Measurements from ENCODE around the gene DIP2C. TPM values are rescaled to one million over a fixed set of nuclear protein-coding genes. Genes with fewer than 3 reads are reported as not detected.
A peak's percentile ranks its signal among the peaks of the same experiment; 100 is the strongest.
"Not testable (repeated sequence)": the region's sequence is repeated elsewhere in the genome, so short reads cannot be mapped to it uniquely, and the experiment has no call there.

DIP2C gene
- total RNA-seq, 1 experiment from 2014 or later, result 4.6 TPM

GRCh38 chr10:306675-307185, 382.7 kb downstream of the DIP2C start:
- no peak for DNase-seq (ENCODE audit: low read depth)

- DNase-seq (ENCODE audit: low read depth), result no peak
Observed at GRCh38 chr10:306007-306674, 383.3 kb downstream of the DIP2C start.

DNA sequence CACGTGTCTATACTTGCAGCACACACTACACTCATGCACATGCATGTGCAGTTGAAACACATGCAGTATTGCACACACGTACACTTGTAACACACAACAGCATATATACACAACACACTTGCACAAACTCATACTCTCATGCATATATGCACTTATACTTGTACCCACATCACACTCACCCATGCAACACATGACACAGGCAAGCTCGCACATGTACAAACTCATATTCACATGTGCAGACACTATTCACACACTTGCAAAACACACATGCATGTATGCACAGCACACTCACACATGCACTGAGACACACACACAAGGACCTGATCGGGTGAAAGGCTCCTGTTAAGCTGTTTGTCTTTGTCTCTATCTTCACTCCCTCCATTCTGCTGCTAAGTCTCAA, 384.4 kb downstream of the DIP2C start:
- DNase-seq (ENCODE audit: low read depth), result no peak

GRCh38 chr10:301536-301935, 387.9 kb downstream of the DIP2C start:
- DNase-seq (ENCODE audit: low read depth), result no peak

DNA sequence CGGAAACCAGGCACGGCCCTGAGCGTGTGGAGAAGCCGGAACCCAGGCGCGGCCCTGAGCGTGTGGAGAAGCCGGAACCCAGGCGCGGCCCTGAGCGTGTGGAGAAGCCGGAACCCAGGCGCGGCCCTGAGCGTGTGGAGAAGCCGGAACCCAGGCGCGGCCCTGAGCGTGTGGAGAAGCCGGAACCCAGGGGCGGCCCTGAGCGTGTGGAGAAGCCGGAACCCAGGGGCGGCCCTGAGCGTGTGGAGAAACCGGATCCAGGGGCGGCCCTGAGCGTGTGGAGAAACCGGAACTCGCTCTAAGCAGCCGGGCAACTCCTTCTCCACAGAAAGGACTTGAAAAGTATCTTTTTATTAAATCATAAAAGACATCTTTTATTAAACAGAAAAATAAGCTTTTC, 388.9 kb downstream of the DIP2C start:
- DNase-seq (ENCODE audit: low read depth), result not testable (repeated sequence)

DNA sequence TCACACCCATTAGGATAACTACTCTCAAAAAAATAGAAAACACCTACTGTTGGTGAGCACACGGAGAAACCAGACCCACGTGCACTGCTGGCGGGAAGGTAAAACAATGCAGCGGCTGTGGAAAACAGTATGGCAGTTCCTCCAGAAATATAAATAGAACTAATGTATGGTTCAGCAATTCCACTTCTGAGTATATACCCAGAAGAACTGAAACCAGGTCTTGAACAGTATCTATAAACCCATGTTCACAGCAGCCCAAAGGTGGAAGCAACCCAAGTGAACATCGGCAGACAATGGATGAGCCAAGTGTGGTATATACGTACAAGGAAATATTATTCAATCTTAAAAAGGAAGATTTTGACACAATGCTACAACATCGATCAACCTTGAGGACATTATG, 389.5 kb downstream of the DIP2C start:
- DNase-seq (ENCODE audit: low read depth), result no peak

DNA sequence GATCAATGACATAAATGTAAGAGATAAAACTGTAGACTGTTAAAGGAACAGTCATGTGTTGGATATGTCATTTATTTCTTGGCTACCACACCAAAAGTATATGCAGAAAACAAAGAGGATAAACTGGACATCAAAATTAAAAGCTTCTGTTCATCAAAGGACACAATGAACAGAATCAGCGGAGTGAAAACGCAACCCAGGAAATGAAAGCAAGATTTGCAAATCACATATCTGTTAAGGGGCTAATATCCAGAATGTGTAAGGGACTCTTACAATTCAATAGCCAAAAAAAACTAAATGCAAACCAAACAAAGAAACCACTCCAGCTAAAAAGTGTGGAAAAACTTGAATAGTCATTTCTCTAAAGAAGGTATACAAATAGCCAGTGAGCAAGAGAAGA, 390.0 kb downstream of the DIP2C start:
- no peak for DNase-seq (ENCODE audit: low read depth)

GRCh38 chr10:298033-298432, 391.4 kb downstream of the DIP2C start:
- no peak for DNase-seq (ENCODE audit: low read depth)

DNA sequence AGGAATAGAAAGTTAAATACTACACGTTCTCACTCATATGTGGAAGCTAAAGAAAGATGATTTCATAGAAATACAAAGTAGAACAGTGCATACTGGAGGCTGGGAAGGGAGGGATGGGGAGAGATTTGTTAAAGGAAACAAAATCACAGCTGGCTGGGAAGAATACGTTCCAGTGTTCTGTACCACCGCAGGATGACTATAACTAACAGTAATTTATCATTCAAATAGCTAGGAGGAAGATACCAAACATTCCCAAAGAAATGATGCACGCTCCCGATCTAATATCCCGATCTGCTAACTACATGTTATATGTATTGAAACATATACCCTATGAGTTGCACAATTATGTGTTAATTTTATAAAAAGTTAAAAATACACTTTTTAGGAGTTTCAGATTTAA, 391.9 kb downstream of the DIP2C start:
- DNase-seq (ENCODE audit: low read depth), result no peak

- DNase-seq (ENCODE audit: low read depth), result no peak
Observed at GRCh38 chr10:293636-294035, 395.8 kb downstream of the DIP2C start.

DNA sequence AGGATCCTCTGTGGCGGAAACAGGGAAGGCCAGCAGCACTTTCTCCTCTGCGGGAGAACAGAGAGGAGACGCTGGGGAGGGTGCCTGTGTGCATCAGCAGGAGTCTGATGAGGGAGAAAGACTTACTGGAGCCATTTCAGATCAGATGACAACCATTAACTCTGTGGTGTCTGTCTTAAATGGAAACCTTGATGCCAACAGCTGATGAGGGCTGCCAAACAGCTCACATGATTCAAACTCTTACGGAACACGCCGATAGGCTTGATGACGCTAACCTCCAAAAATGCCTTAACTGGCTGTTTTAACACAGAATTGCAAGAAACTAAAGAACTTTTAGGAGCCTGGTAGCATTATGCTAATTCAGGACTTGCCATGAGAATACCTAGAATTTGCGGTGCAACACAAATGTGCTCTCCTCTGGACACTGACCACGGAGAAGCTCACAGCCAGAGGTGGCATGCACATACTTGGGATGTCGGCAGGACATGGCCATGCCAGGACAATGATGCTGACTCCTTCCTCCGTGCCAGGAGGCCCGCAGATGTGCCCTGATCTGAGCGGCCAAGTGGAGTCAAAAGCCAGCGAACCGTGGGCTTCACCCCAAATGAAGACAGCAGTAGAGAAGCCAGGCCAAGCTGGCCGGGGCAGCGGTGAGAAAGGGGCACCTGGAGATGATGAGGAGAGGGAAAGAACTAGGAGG, 399.3 kb downstream of the DIP2C start:
- no peak for DNase-seq (ENCODE audit: low read depth)

DNA sequence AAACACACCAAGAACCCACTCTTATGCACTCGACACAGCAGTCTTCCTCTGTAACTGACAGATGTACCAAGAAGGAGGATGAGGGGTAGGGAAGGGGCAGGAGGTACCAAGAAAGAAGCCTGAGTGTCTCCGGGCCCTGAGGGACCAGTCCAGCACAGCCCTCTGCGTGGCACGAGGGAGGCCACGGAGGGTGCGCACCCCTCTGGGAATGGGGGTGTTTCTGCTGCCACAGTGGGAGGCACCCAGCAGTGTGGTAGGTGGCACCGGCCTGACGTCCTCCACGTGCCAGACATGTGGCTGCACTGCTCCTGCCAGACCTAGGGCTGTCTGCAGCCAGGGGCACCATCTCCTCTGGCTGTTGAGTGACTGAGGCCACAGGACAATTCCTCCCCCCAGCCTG, 399.9 kb downstream of the DIP2C start:
- no peak for DNase-seq (ENCODE audit: low read depth)

DNA sequence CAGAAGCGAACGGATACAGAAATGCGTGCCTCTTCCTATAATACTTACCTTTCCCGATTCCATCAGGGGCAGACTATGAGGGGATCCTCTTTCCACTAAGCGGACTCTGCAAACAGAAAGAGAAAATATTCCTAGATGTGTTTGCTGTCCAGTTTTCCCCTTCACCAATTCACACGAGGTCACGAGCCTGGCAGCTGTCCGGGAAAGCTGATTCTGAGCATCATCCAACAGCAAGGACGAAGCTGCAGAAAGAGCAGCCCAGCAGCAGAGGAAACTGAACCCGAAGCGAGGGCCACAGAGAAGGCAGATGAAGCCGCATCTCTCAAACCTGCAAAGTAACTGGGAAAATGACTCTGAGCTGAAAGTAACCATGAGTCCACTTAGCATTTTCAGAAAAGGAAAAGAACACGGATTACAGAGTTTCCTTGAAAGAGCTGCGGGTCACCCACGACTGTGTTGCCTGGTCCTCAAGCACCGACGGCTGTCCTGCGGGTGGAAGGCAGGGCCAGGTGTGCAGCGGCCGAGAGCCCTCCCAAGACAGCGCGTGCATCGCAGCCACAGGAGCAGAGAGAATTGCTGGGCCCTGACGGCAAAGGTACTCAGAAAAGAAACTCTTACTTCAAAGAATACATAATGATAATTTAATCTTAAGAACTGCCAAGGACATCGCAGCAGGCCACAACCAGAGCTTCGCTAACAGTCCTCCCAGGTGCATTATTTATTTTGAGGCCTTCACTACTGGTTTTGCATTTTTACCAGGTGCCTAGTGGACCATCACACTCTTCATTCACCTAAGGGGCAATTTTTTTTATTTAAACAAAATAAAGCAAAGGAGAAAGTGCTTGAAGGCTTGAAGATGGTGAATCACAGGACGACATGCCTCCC, 400.9 kb downstream of the DIP2C start:
- no peak for DNase-seq (ENCODE audit: low read depth)

- no peak for DNase-seq (ENCODE audit: low read depth)
Observed at GRCh38 chr10:287814-288213, 401.7 kb downstream of the DIP2C start.

GRCh38 chr10:287026-287709, 402.3 kb downstream of the DIP2C start:
- DNase-seq (ENCODE audit: low read depth), result no peak

DNA sequence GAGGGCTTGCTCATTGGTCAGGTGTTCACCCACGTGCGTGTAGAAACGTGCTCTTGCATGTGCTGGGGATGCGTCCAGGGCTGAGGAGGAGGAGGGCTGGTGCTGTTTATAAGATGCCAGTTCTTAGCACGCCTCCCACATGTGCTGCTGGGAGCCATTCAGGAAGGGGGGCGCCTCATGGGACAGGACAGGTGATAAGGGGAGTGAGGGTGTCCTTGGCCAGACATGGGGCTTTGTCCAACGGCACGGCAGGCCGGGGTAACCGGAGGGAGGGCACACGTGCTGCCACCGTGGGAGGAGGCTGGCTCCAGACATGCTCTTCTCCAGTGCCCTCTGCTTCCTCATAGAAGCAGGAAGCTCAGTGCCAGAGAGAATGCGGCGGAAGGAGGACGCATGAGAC, 404.3 kb downstream of the DIP2C start:
- DNase-seq (ENCODE audit: low read depth), result no peak

DNA sequence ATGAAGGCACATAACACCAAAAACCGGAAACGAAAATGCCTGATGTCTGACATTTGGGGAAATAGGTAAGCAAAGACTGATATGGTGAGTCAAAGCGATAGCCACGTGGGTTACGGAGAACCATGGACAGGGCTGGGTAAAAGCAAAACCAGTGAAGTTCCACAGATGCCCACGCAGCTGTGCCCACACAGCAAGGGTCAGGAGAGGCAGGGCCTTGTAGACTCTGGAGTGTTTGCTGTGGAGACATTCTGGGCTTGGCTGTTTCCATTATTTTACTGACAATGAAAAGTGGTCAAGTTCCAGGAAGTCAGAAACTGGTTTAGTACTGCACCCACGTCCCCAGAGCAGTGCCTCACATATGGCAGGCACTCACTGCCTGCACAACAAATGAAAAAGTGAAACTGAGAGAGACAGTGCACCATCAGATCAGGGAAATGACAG, 405.5 kb downstream of the DIP2C start:
- no peak for DNase-seq (ENCODE audit: low read depth)

GRCh38 chr10:283140-283479, 406.4 kb downstream of the DIP2C start:
- DNase-seq (ENCODE audit: low read depth), result no peak

DNA sequence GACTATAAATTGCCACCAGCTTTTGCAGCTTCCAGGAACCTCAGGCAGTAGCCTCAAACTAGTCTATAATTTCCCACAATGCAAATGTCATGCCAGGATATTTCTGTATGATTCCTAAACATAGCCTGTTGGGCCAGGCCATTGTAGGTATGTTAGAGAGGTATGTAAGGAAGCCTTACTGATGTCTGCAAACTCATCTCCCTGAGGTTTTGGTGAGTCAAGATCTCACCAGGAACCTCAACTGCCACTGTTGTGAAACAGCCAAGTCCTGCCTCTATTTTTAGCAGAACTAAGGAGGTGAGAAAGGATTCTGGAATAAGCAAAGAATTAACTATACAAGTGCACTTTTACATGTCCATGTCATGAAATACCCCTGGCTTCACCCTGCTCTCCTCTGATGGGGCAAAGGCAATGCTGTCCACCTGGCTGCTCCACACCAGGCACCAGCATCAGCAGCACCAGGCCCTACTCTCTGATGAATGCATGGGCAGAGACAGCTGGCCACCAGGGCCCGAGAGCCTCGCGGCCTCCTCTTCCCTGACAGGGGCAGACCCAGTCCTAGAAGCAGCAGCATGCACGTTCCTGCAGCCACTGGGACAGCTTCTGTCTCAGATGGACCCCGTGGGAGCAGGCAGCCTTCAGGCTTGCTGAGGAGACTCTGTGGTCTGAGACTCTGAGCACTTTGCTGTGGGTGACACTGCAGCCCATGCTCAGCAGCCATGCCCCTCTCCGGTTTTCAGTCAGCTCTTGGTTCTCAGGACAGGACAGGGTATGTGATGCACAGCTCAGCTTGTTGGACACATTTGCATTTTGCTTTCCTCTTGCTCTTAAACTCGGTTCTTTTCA, 407.0 kb downstream of the DIP2C start:
- peak; percentile 9 for DNase-seq (ENCODE audit: low read depth)

DNA sequence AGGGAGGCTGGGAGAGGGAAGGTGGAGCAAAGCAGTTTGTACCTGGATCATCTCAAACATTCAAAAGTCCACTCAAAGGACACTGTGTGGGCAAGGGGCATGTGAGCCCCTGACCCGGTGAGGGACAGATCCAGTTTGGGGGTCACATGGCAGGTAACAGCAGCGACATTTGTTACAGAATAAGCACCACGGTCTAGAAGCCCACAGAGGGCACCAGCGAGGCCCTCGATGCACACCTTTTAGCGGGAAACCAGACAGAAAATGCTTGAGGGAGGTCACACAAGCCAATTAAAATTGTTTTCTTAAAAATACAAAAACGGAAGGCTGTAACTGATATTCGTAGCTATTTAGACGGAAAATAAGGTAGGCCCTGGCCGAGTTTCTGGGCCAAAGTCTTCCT, 409.8 kb downstream of the DIP2C start:
- no peak for DNase-seq (ENCODE audit: low read depth)

DNA sequence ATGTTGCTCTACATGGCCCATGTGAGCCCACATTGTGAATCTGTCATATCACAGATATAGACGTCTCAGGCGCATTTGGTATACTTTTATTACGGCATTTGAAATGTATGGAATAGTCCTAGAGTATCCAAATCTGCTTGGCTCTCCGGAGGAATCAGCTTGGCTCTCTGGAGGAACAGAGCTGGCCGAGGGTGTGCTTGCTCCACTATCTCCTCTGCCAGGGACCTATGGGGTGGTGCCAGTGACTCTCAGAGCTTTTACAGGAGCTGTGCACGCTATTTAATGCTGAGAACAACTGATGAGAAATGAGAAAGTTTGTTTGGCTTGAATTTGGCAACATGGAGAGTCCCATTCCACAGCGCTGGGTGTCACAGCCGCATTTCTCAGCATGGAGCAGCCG, 410.2 kb downstream of the DIP2C start:
- no peak for DNase-seq (ENCODE audit: low read depth)
